Gastroesophageal sphincter (tissue), 4 donors: ENCODE measurements around the gene TMEM37. TPM values are rescaled to one million over a fixed set of nuclear protein-coding genes. Genes with fewer than 3 reads are reported as not detected.

ENCODE experiments used
- ATAC-seq: fragments of 150-250 bp; one replicate; pipeline ENCODE4 v1.9.1; 2016; ENCODE audit warnings: mild to moderate bottlenecking, moderate library complexity
- H3K27ac ChIP-seq, 4 donors: fragments of 200-600 bp; sonication (generic) in 3 of 4; 1 replicate in 3 of 4; 2 replicates in 1 of 4; pipeline ENCODE4 v1.5.1; 2016 to 2019
- H3K27me3 ChIP-seq: fragments of 200-600 bp; sonication (generic); one replicate; pipeline ENCODE4 v1.5.1; 2019
- H3K36me3 ChIP-seq, 2 donors: fragments of 200-600 bp; sonication (generic); one replicate each; pipeline ENCODE4 v1.5.1; 2019; ENCODE audit warnings: control low read depth in 1 of 2
- H3K4me1 ChIP-seq, 3 donors: fragments of 200-600 bp; sonication (generic); 1 replicate in 2 of 3; 2 replicates in 1 of 3; pipeline ENCODE4 v1.5.1; 2016 to 2019; ENCODE audit warnings: control low read depth in 2 of 3
- H3K4me3 ChIP-seq, 2 donors: fragments of 200-600 bp; sonication (generic); one replicate each; pipeline ENCODE4 v1.5.1; 2019; ENCODE audit warnings: mild to moderate bottlenecking in 1 of 2, moderate library complexity in 1 of 2
- H3K9me3 ChIP-seq, 3 donors: fragments of 200-600 bp; sonication (generic); one replicate each; pipeline ENCODE4 v1.5.1; 2017 to 2019; ENCODE audit warnings: control low read depth in 2 of 3
- EP300 ChIP-seq: sonication (generic); formaldehyde crosslinking; IDR thresholded peaks from one replicate; pipeline ENCODE4 v1.6.1; 2017; ENCODE audit warnings: antibody characterized with exemption, mild to moderate bottlenecking
- POLR2A ChIP-seq, 2 donors: fragments of 450-650 bp; IDR thresholded peaks; one replicate each; pipeline ENCODE4 v1.6.1; 2017; ENCODE audit warnings: antibody characterized with exemption in 2 of 2, mild to moderate bottlenecking in 2 of 2, moderate library complexity in 1 of 2
- POLR2AphosphoS5 ChIP-seq: sonication (generic); formaldehyde crosslinking; IDR thresholded peaks from one replicate; pipeline ENCODE4 v1.6.1; 2017; ENCODE audit warnings: antibody characterized with exemption
- WGBS, 2 donors: methylation state at CpG; one replicate each; pipeline ENCODE4 v1.1.5; 2018; ENCODE audit warnings: low coverage in 1 of 2; 5-methylcytosine and 5-hydroxymethylcytosine counted together
- total RNA-seq, 4 donors: library from RNA; depleted of rRNA; stranded (reverse); fragments of >200 nt; gene quantifications; one replicate each; pipeline ENCODE4 v1.1.0, GENCODE V29; 2016
- TF ChIP-seq, protein P1 (sequence below), 4 experiments: fragments of 200-600 bp in 2 of 4; fragments of 450-650 bp in 2 of 4; sonication (generic) in 1 of 4; IDR thresholded peaks; one replicate each; pipeline ENCODE4 v1.5.1; 2017 to 2019; ENCODE audit warnings: antibody characterized with exemption in 4 of 4, mild to moderate bottlenecking in 2 of 4, moderate library complexity in 2 of 4

TMEM37 gene
- total RNA-seq, 4 donors from 2014 or later = 3.0 to 8.1 (median 5.2) TPM; not detected in 1

DNA sequence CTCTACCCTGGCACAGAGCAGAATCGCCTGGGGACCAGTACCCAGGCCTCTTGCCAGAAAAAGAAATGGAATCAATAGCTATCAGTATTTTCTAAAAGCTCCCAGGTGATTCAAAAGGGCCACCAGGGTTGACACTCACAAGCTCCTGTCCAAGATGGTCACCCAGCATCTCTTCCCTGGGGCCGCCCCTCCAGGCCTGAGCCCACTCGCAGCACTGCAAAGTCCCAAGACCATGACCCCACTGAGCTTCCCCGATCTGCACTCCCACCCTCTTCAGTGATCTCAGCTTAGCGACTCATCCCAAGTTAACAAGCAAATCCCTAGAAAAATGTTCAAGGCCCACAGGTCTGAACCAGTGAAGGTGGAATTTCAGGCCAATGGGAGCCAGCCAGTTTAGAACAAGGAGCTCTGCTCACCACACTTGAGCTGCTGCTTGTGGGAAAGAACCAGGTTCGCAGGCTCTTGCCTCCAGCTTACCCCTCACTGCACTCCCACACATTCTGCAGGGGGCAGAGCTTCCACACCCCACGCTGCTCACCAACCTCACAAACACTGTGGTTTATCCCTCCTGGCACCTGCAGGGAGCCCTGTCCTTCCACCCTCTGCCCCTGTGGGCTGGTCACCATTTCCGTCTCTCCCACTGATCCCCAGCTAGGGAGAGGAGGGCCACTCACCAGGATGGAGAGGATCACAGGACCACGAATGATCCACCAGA, 19.8 kb downstream of the TMEM37 start:
- 87 to 100% methylated on average over 2 to 6 of the region's 9 CpGs for whole genome bisulfite sequencing, 2 donors
- H3K4me1 ChIP-seq = no peaks in the 10 kb centered on the region
- peaks cover 49% of the 10 kb centered on the region for H3K27me3 ChIP-seq

DNA sequence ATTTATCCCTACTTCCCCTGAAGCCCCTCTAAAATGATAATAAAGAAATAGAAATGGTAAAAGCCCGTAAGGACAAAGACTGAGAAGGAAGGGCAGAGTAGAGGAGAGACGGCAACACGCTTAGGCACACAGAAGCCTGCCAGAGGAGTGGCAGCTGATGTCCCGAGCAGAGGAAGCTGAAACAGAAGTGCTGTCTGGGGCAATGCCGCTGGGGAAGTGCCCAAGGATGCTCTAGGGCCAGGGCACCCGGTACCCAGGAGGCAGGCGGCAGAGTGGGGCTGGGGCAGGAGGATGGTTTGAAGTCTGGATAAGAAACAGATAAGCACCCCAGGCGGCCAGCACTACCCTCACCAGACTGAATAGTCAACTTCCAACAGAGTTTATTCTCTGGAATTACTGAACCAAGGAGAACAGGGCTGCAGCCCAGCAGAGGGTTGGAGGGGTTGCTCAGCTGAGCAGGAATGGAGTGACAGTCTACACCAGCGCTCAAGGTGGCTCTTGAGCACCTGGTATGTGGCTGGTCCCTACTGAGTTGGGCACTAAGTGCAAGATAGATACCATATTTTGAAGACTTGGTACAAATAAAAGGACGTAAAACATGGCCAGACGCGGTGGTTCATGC, 22.4 kb downstream of the TMEM37 start:
- H3K4me1 ChIP-seq = no peaks in the 10 kb centered on the region
- H3K27ac ChIP-seq = no peak overlapping the region
- ATAC-seq = no peak
- WGBS, 2 donors = 69 to 95% methylated on average over 6 to 12 of the region's 12 CpGs
- peaks cover 0 to 16% (median 0%) of the 10 kb centered on the region in 3 donors for H3K9me3 ChIP-seq
- H3K27me3 ChIP-seq = peaks cover 36% of the 10 kb centered on the region
- TF ChIP-seq POLR2AphosphoS5 = no peak
- no peak for TF ChIP-seq POLR2A (IDR thresholded peaks at IDR 0.05)
- TF ChIP-seq EP300 = no peak
- TF ChIP-seq, protein P1, sequence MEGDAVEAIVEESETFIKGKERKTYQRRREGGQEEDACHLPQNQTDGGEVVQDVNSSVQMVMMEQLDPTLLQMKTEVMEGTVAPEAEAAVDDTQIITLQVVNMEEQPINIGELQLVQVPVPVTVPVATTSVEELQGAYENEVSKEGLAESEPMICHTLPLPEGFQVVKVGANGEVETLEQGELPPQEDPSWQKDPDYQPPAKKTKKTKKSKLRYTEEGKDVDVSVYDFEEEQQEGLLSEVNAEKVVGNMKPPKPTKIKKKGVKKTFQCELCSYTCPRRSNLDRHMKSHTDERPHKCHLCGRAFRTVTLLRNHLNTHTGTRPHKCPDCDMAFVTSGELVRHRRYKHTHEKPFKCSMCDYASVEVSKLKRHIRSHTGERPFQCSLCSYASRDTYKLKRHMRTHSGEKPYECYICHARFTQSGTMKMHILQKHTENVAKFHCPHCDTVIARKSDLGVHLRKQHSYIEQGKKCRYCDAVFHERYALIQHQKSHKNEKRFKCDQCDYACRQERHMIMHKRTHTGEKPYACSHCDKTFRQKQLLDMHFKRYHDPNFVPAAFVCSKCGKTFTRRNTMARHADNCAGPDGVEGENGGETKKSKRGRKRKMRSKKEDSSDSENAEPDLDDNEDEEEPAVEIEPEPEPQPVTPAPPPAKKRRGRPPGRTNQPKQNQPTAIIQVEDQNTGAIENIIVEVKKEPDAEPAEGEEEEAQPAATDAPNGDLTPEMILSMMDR (IDR thresholded peaks at IDR 0.05) = no peak
- no peak overlapping the region for H3K4me3 ChIP-seq
- no peaks in the 10 kb centered on the region for H3K36me3 ChIP-seq

More for the DNA sequence above, 19.8 kb downstream of the TMEM37 start:
- Histone ChIP-seq H3K9me3 (peaks cover 0 to 16% (median 0%) of the 10 kb centered on the region in 3 donors), H3K27ac (no peak overlapping the region), H3K4me3 (no peak overlapping the region), H3K36me3 (no peaks in the 10 kb centered on the region)
- no peak for ATAC-seq
- no peak for TF ChIP-seq POLR2AphosphoS5
- no peak for TF ChIP-seq POLR2A (IDR thresholded peaks at IDR 0.05)
- no peak for TF ChIP-seq EP300
- TF ChIP-seq, protein P1 (IDR thresholded peaks at IDR 0.05) = no peak

DNA sequence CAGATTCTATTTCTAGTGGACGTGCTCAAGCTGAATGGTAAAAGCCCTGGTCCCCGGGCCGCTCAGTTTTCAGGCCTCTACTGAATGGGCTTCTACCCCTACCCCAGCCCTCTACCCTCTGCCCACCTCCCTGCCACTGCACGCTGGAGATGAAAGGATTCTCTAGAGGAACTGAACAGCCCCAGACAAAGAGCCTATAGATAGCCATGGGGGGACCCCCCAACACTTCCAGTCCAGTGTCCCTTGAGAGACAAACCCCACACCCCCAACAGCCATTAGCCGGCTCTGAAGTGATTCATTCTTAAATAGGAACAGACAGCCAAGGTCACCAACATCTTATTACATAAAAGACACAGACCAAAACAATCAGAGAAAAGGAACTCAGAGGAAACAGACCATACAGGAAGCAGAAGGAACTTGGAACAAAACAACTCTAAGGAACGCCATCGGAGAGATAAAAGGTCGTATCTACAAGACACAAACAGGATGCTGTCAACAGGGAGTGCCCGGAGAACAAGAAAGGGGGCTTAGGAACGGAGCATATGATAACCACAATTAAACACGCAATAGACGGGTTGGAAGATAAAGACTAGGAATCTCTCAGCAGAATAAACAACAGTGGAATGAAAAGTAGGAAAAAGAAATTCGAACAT, 23.5 kb downstream of the TMEM37 start:
- Histone ChIP-seq H3K4me3 (no peak overlapping the region), H3K27ac (no peak overlapping the region), H3K9me3 (peaks cover 0 to 16% (median 0%) of the 10 kb centered on the region in 3 donors), H3K27me3 (peaks cover 35% of the 10 kb centered on the region), H3K36me3 (no peaks in the 10 kb centered on the region), H3K4me1 (no peaks in the 10 kb centered on the region)
- 34 to 63% methylated on average over 11 to 12 of the region's 13 CpGs for WGBS, 2 donors
- ATAC-seq = no peak
- TF ChIP-seq POLR2A (IDR thresholded peaks at IDR 0.05) = no peak
- TF ChIP-seq, protein P1 (IDR thresholded peaks at IDR 0.05) = no peak
- no peak for TF ChIP-seq EP300
- TF ChIP-seq POLR2AphosphoS5 = no peak

DNA sequence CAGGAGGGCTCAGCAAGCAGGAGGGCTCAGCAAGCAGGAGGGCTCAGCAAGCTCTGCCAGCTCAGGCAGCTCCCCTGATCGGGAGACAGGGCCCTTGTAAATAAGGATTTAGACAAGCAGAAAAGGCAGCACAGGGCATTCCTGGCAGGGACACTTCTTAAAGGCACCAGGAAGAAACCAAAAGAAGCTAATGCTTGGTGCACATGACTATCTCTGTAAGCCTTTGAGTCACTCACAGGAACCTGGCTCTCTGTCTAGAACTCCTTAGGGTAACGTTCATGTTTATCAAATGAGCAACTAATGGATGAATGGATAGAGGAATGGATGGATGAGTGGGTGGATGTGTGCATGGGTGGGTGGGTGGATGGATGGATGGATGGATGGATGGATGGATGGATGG, 28.4 kb downstream of the TMEM37 start:
- WGBS, 2 donors = 20 to 57% methylated on average over 1 of the region's 2 CpGs
- no peak for TF ChIP-seq POLR2A (IDR thresholded peaks at IDR 0.05)
- TF ChIP-seq EP300 = no peak
- TF ChIP-seq POLR2AphosphoS5 = no peak
- TF ChIP-seq, protein P1 (IDR thresholded peaks at IDR 0.05) = no peak
- Histone ChIP-seq H3K27ac (no peak overlapping the region), H3K36me3 (no peaks in the 10 kb centered on the region), H3K9me3 (peaks cover 0 to 13% (median 0%) of the 10 kb centered on the region in 3 donors), H3K27me3 (no peaks in the 10 kb centered on the region), H3K4me3 (no peak overlapping the region), H3K4me1 (no peaks in the 10 kb centered on the region)
- no peak for ATAC-seq
